ENCODE measurements around the gene PITRM1. TPM values are rescaled to one million over a fixed set of nuclear protein-coding genes. Genes with fewer than 3 reads are reported as not detected.

Gene PITRM1
- total and polyA plus RNA-seq, 7 donors, result 51.0 to 112 (median 78.8) TPM

- ATAC-seq (no peak), DNase-seq (no peak)
- 92 to 94% (median 94%) methylated on average over 27 of the region's 27 CpGs for WGBS, 3 donors
Measured at GRCh38 chr10:3122486-3123205, 49.9 kb downstream of the PITRM1 start.

DNA sequence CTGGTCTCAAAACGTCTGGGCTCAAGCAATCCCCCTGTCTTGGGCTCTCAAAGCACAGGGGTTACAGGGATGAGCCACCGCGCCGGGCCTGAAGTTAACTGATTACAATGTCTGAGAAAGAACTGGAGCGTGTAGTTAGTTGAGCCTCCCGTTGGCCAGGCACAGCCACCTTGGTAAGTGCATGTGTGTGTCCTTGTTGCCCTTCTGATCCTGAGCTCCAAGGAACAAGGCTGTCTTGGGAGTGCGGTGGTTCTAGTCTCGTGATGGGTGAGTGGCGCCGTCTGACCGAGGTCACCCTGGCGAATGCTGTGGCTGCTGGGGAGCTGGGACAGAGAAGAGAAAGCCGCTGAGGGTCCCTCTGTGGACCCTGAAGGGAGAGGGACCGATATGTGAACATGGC lies 50.5 kb downstream of the PITRM1 start:
- TF ChIP-seq, protein P1, sequence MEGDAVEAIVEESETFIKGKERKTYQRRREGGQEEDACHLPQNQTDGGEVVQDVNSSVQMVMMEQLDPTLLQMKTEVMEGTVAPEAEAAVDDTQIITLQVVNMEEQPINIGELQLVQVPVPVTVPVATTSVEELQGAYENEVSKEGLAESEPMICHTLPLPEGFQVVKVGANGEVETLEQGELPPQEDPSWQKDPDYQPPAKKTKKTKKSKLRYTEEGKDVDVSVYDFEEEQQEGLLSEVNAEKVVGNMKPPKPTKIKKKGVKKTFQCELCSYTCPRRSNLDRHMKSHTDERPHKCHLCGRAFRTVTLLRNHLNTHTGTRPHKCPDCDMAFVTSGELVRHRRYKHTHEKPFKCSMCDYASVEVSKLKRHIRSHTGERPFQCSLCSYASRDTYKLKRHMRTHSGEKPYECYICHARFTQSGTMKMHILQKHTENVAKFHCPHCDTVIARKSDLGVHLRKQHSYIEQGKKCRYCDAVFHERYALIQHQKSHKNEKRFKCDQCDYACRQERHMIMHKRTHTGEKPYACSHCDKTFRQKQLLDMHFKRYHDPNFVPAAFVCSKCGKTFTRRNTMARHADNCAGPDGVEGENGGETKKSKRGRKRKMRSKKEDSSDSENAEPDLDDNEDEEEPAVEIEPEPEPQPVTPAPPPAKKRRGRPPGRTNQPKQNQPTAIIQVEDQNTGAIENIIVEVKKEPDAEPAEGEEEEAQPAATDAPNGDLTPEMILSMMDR (IDR thresholded peaks at IDR 0.05), result no peak
- intact Hi-C loops (cut with DNase I), result no loop called here
- DNase-seq, result no peak
- H3K27me3 ChIP-seq (ENCODE audit: insufficient read depth in 3 of 3, low read length in 2 of 3), result no peaks in the 10 kb centered on the region
- no peak overlapping the region for H3K4me3 ChIP-seq
- 87 to 89% (median 88%) methylated on average over 14 of the region's 14 CpGs for WGBS, 3 donors
- no peak for ATAC-seq
- H3K4me1 ChIP-seq, result peaks cover 9% of the 10 kb centered on the region
- no peaks in the 10 kb centered on the region for H3K9me3 ChIP-seq
- peaks cover 0 to 30% of the 10 kb centered on the region in 2 donors for H3K36me3 ChIP-seq (ENCODE audit: insufficient read depth in 1 of 2, low read depth in 1 of 2)
- no peak overlapping the region for H3K27ac ChIP-seq

More at GRCh38 chr10:3122486-3123205, 49.9 kb downstream of the PITRM1 start:
- H3K4me3 ChIP-seq, result no peak overlapping the region
- peaks cover 15% of the 10 kb centered on the region for H3K4me1 ChIP-seq
- H3K36me3 ChIP-seq (ENCODE audit: insufficient read depth in 1 of 2, low read depth in 1 of 2), result peaks cover 0 to 30% of the 10 kb centered on the region in 2 donors
- no peak overlapping the region for H3K27ac ChIP-seq
- TF ChIP-seq, protein P1 (IDR thresholded peaks at IDR 0.05), result no peak
- no peaks in the 10 kb centered on the region for H3K27me3 ChIP-seq (ENCODE audit: insufficient read depth in 3 of 3, low read length in 2 of 3)
- intact Hi-C loops (cut with DNase I), result no loop called here
- no peaks in the 10 kb centered on the region for H3K9me3 ChIP-seq

DNA sequence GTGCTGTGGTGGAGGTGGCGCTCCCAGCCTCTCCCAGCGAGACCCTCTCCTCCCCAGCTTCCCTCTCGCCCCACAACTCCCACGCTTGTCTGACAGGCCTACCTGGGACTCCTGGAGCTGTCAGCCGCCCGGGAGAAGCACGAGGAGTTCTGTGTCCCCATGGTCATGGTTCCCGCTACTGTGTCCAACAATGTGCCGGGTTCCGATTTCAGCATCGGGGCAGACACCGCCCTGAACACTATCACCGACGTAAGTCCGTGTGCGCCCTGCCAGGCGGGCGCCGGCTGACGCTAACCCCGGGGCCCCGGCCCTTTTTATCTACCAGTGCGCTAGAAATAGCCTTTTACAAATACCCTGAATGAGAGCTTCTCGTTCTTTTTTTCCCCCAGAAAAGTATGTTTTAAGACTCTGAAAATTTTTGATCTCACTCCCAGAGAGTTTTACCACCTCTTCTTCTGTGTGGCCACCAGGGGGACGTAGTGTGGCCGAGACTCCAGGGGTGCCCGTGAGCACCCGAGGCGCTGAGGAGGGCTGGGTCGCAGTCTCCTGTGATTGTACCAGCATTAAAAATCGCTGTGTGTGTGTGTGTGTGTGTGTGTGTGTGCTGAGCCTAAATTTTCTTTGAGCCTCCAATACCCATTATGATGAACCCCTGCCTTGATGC lies 52.7 kb downstream of the PITRM1 start:
- ATAC-seq (peak in 1 of 4 donors; percentile 48), DNase-seq (no peak)
- intact Hi-C loops (cut with DNase I), result no loop called here
- TF ChIP-seq, protein P1 (IDR thresholded peaks at IDR 0.05), result peak; percentile 30
- H3K36me3 ChIP-seq (ENCODE audit: insufficient read depth in 1 of 2, low read depth in 1 of 2), result peaks cover 0 to 46% of the 10 kb centered on the region in 2 donors
- 83 to 90% (median 90%) methylated on average over 31 of the region's 31 CpGs for WGBS, 3 donors
- H3K4me3 ChIP-seq, result no peak overlapping the region
- no peaks in the 10 kb centered on the region for H3K9me3 ChIP-seq
- H3K27me3 ChIP-seq (ENCODE audit: insufficient read depth in 3 of 3, low read length in 2 of 3), result no peaks in the 10 kb centered on the region
- H3K27ac ChIP-seq, result no peak overlapping the region
- H3K4me1 ChIP-seq, result no peaks in the 10 kb centered on the region

- WGBS, 3 donors, result 88 to 91% (median 90%) methylated on average over 32 of the region's 32 CpGs
- Histone ChIP-seq H3K36me3 (ENCODE audit: insufficient read depth in 1 of 2, low read depth in 1 of 2) (peaks cover 0 to 49% of the 10 kb centered on the region in 2 donors), H3K27ac (no peak overlapping the region)
Measured at GRCh38 chr10:3118641-3119091, 53.9 kb downstream of the PITRM1 start.

More at GRCh38 chr10:3118641-3119091, 53.9 kb downstream of the PITRM1 start:
- Histone ChIP-seq H3K4me1 (no peaks in the 10 kb centered on the region), H3K4me3 (no peak overlapping the region), H3K27me3 (ENCODE audit: insufficient read depth in 3 of 3, low read length in 2 of 3) (no peaks in the 10 kb centered on the region), H3K9me3 (no peaks in the 10 kb centered on the region)
- DNase-seq (no peak), ATAC-seq (no peak)
- TF ChIP-seq, protein P1 (IDR thresholded peaks at IDR 0.05), result no peak
- intact Hi-C loops (cut with DNase I), result no loop called here
